GM19023 (cell line): Measurements from ENCODE around the gene NELL1.

ENCODE experiments used
- ATAC-seq: cut with Tn5 transposase; IDR thresholded peaks from one replicate; pipeline ENCODE4 v1.9.1; 2021; ENCODE audit warnings: mild to moderate bottlenecking, moderate library complexity; ENCODE audit not compliant: unreplicated experiment

Gene NELL1

DNA sequence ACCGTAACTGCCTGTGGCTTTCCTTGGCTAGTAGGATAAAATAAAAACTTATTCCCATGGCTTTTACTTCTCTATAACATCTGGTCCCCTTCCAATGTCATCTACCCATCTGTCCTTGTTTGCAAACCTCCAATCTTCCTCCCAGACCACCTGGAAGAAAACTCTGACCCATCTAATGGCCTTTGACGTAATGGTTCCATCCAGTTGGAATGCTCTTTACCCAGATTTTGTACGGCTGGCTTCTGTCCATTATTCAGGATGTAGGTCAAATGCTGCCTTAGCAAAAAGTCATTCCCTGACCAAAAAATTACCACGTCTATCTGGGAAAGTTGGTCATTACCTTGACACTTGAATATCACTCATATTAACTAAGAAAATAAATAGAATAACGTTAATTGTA lies 945.6 kb downstream of the NELL1 start:
- no peak for ATAC-seq

DNA sequence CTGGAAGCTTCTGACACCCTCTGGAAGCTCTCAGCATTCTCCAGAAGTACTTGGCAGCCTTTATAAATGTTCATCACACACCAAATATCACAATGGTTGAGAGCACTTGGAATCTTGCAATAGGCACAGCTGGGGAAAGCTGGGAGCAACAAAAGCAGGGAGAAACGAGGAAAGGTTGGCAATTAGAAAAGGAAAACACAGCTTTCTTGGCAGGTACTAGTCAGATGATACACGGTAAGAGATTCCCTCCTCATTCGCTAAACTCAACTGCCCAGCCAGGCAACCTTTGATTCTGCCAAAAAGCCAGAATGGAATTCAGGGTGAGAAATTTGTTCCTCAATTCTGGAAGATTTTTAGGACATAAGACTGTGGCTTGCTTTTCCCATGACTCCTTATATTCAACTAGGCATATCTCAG lies 946.6 kb downstream of the NELL1 start:
- no peak for ATAC-seq

DNA sequence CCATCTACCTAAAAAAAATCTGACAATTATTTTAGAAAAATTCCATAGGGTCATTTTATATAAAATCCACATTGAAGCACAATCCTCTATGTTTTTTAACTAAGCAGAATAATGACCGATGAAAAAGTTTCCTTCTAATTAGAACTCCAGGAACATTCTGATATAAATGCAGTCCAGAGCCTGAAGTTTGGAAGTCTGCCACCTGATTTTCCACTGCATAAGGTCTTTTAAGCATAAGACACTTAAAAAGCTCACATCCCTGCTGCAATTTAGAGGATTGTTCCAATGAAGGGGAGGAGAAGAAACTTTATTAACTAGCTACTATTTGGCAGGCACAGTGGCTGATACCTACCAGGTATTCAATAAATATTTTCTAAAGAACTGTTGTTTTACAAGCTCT lies 953.2 kb downstream of the NELL1 start:
- ATAC-seq: no peak

DNA sequence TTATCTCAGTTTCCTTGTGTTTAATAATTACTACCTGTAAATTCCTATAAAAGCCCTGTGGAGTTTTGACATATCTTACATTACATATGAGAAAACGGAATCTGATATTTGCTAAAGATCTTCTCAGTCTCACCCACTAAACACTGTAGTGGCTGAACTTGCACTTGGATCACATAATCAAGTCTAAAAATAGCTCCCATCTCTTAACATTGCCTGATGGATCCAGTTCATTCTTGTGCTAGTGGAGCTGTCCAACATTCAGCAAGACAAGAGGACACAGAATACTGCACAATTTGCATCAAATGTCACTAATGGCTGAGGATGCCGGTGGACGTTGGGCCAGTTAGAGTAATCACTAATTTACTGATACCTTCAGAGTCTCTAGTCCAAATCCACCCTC lies 953.6 kb downstream of the NELL1 start:
- ATAC-seq: no peak
